WERI-Rb-1 (cell line): ENCODE measurements around the gene GALK1.
"Not testable (repeated sequence)": the region's sequence is repeated elsewhere in the genome, so short reads cannot be mapped to it uniquely, and the experiment has no call there.

ENCODE experiments used
- DNase-seq: peaks from one replicate; pipeline ENCODE4 v3.0.0-alpha.2; 2020
- H3K27ac ChIP-seq: fragments of 250-450 bp; sonication (Bioruptor Pico); 2 replicates; pipeline ENCODE4 v1.5.1; 2020; ENCODE audit warnings: mild to moderate bottlenecking, moderate library complexity
- H3K27me3 ChIP-seq: fragments of 250-450 bp; sonication (Bioruptor Pico); 2 replicates; pipeline ENCODE4 v1.5.1; 2021; ENCODE audit warnings: mild to moderate bottlenecking, low read depth, moderate library complexity; ENCODE audit not compliant: insufficient read depth, severe bottlenecking
- H3K36me3 ChIP-seq: fragments of 250-450 bp; sonication (Bioruptor Pico); 2 replicates; pipeline ENCODE4 v1.5.1; 2020; ENCODE audit warnings: mild to moderate bottlenecking, moderate library complexity
- H3K4me3 ChIP-seq: 2 replicates; pipeline ENCODE4 v1.5.1; 2011; ENCODE audit warnings: low read depth, mild to moderate bottlenecking, control low read depth, low read length
- H3K9me3 ChIP-seq: fragments of 250-450 bp; sonication (Bioruptor Pico); 2 replicates; pipeline ENCODE4 v1.5.1; 2021; ENCODE audit warnings: mild to moderate bottlenecking, moderate library complexity; ENCODE audit not compliant: severe bottlenecking
- TF ChIP-seq, protein P1 (sequence below): IDR thresholded peaks from 2 replicates; pipeline ENCODE4 v1.5.1; 2011; ENCODE audit warnings: low read depth, mild to moderate bottlenecking, control low read depth, inconsistent platforms, low read length

The GALK1 gene

DNA sequence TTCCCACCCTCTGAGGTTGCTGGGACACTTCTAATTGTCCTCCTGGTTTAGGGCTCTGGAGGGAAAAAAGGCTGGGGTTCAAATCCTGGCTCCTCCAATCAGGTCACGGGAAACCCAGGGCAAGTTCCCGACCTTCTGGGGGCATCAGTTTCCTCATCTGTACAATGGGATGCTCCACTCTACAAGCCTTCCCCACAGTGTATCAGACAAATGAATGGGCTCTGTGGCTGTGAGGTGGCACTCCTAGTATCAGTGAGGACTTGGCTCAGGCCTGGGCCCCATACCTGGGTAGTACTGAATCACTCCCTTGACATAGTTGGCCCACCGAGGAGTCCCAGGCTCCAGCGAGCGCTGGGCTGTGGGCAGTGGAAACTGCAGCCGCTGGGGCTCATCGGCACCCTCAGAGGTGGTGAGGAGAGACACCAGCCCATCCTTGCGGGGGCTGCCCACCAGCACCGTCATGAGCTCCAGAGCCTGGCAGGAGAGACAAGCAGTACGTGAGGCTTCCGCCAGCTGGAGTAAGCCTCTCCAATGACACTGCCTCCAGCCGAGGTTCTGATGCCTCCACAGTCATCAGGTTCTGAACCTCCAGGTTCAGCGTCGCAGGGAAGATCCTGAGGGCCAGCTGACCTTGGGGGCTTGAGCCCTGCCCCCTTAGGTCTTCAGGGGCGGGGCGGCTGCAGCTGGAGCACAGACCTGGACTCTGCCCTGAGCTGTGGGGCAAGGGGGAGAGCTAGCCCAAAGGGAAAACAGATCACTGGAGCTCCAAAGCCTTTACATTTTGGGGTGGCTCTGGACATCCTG, 1.2 kb downstream of the GALK1 start:
- peak overlapping the region; percentile 62 for H3K27ac ChIP-seq
- TF ChIP-seq, protein P1, sequence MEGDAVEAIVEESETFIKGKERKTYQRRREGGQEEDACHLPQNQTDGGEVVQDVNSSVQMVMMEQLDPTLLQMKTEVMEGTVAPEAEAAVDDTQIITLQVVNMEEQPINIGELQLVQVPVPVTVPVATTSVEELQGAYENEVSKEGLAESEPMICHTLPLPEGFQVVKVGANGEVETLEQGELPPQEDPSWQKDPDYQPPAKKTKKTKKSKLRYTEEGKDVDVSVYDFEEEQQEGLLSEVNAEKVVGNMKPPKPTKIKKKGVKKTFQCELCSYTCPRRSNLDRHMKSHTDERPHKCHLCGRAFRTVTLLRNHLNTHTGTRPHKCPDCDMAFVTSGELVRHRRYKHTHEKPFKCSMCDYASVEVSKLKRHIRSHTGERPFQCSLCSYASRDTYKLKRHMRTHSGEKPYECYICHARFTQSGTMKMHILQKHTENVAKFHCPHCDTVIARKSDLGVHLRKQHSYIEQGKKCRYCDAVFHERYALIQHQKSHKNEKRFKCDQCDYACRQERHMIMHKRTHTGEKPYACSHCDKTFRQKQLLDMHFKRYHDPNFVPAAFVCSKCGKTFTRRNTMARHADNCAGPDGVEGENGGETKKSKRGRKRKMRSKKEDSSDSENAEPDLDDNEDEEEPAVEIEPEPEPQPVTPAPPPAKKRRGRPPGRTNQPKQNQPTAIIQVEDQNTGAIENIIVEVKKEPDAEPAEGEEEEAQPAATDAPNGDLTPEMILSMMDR: no peak

DNA sequence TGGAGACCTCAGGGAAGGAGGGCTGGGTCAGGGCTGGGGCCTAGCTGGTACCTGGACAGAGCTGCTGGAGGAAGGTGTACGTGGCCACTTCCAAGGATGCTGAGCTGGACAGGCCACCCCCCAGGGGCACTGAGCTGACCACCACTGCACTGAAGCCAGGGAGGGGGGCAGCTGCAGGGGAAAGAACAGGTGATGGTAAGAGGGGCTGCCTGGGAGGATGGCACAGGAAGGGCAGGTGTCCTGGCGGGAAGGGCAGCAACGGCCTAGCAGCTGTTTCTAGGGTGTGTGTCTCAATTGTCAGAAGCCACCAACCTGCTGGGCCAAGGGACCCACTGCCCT, 1.8 kb downstream of the GALK1 start:
- no peaks in the 10 kb centered on the region for H3K9me3 ChIP-seq
- no peak for DNase-seq
- no peaks in the 10 kb centered on the region; the same call in 1 of the 2 replicates for H3K36me3 ChIP-seq
- H3K27me3 ChIP-seq: no peaks in the 10 kb centered on the region
- H3K27ac ChIP-seq: no peak overlapping the region
- TF ChIP-seq, protein P1: no peak
- no peak overlapping the region for H3K4me3 ChIP-seq

More for the DNA sequence above, 1.2 kb downstream of the GALK1 start:
- Histone ChIP-seq H3K27me3 (no peaks in the 10 kb centered on the region), H3K4me3 (peak overlapping the region; percentile 74), H3K36me3 (no peaks in the 10 kb centered on the region), H3K9me3 (no peaks in the 10 kb centered on the region)
- DNase-seq: no peak

DNA sequence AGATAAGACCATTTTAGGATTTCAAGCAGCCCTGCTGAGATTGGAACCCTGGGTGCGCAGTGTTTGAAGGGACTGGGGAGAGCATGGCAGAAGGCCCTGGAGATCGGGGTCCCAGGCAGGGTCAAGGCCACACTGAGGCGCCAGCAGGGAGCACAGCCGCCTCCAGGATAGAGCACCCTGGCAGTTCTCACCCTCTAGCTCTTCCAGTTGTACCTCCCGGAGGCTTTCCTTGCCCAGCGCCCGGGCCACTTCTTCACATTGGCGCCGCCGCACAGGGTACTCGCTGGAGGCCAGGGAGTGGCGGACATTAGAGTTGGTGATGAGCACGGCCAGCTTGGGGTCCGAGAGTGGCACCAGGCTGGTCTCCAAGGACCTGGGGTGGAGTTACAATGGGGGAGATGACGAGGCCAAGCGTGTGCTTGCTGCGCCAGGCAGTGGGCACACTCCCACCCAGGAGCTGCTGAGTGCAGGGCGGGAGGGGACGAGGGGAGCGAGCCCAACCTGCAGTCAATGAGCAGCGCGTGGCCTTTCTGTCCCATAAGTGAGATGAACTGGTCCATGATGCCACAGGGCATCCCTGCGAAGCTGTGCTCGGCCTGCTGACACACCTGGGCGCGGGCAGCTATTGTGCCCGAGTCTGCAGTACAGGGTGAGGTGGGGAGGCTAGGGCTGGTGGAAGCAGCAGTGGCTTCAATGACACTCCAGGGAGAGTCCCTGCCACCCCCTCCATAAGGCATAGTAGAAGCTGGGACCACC, 2.3 kb downstream of the GALK1 start:
- DNase-seq: no peak
- no peaks in the 10 kb centered on the region for H3K9me3 ChIP-seq
- H3K27ac ChIP-seq: no peak overlapping the region
- H3K27me3 ChIP-seq: no peaks in the 10 kb centered on the region
- H3K4me3 ChIP-seq: no peak overlapping the region
- peaks cover 5% of the 10 kb centered on the region; the same call in 1 of the 2 replicates for H3K36me3 ChIP-seq
- TF ChIP-seq, protein P1: no peak

DNA sequence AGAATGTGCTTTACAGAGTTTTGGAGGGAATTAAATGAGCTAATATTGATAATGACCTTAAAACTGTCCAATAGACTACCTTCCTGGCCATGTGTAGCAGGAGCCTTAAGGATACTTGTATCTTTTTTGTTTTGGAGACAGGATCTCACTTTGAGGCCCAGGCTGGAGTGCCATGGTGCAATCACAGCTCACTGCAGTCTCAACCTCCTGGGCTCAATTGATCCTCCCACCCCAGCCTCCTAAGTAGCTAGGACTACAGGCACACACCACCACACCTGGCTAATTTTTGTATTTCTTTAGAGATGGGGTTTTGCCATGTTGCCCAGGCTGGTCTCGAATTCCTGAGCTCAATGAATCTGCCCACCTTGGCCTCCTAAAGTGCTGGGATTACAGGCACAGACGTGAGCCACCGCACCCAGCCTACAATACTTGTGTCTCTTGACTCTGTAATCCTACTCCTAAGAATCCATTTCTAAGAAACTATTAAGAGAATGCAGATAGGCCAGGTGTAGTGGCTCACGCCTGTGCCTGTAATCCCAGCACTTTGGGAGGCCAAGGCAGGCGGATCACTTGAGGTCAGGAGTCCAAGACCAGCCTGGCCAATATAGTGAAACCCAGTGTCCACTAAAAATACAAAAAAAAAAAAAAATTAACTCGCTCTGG, 4.9 kb downstream of the GALK1 start:
- DNase-seq, H3K27ac ChIP-seq, H3K9me3 ChIP-seq, H3K36me3 ChIP-seq, H3K4me3 ChIP-seq, H3K27me3 ChIP-seq: not testable (repeated sequence)

DNA sequence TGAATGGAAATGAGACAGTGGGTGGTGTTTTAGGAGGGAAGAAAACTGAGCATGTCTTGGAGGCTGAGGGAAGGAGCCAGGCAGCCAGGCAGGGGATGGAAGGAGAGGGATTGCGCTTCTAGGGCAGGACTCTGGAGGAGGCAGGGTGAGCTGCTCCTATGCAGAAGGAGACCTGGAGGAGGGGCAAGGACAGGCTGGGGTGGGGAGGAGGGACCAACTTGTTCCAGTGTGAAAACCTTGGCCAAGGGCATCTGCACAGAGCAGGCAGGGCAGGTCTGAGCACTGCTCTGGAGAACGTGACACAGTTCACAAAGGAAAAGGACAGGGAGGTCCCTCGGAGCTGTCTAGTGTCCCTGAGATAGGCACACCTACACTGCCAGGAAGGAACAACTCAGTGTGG, 5.5 kb downstream of the GALK1 start:
- Histone ChIP-seq H3K9me3 (no peaks in the 10 kb centered on the region), H3K27me3 (no peaks in the 10 kb centered on the region), H3K4me3 (no peak overlapping the region), H3K27ac (no peak overlapping the region), H3K36me3 (peaks cover 6% of the 10 kb centered on the region; the same call in 1 of the 2 replicates)
- DNase-seq: no peak
- TF ChIP-seq, protein P1: no peak
